Heart left ventricle (tissue), 13 donors: ENCODE results near the gene FAM20B.

ENCODE experiments used
- CTCF ChIP-seq, 12 donors: fragments of 200-600 bp; sonication (generic) in 4 of 12; IDR thresholded peaks; one replicate each; pipeline versions ENCODE4 v1.5.0 to v1.8.0; 2018 to 2022; ENCODE audit warnings: antibody characterized with exemption in 12 of 12, mild to moderate bottlenecking in 5 of 12
- POLR2A ChIP-seq, 2 donors: fragments of 450-650 bp; IDR thresholded peaks; one replicate each; pipeline ENCODE4 v1.6.1; 2017; ENCODE audit warnings: antibody characterized with exemption in 2 of 2, mild to moderate bottlenecking in 2 of 2, moderate library complexity in 2 of 2
- donor health status: ischemic (EF 13 %, LVEDD 7.1; RV severe dilation, severe dysfunction).
- donor health status: DM: no; HTN: yes; CAD: no.
- donor health status: DM: no; HTN: no; CAD: no.
- donor health status: ischemic (EF 25% LVEDD 6.9; RV normal size, moderate dysfunction).
- donor health status: ischemic (EF 25% LVEDD 5.7; RV mildly dilated, moderate dysfunction).
- donor health status: ischemic (EF 35%, LVEDD 5.7; RV mildly dilated, moderate dysfunction).
- donor health status: nonischemic (EF 11% LVEDD 7.7; RV severe dilation, severe dysfunction).
- donor health status: DM: yes; HTN: yes; CAD: no.
- donor health status: PGD.
- donor health status: ischemic (EF 29% LVEDD 5.4; RV normal size, mild dysfunction).
- donor health status: nonischemic (EF 23%, LVEDD 6.1; RV moderate dilation, normal function).

- TF ChIP-seq CTCF (IDR thresholded peaks at IDR 0.05) (no peak), POLR2A (IDR thresholded peaks at IDR 0.05) (no peak)
Observed at GRCh38 chr1:179015396-179015795, 10.3 kb upstream of the FAM20B start.
